Dermis lymphatic vessel endothelial cell (primary cell): ENCODE data around the gene RBM46. TPM values are rescaled to one million over a fixed set of nuclear protein-coding genes. Genes with fewer than 3 reads are reported as not detected.

Experiments
- total RNA-seq: library from RNA; depleted of rRNA; stranded (reverse); fragments of >200 nt; gene quantifications from 2 replicates; pipeline ENCODE4 v1.2.1, GENCODE V29; 2014

The RBM46 gene
- total RNA-seq = 0.11 TPM in 1 of 2 replicates, not detected in the other

GRCh38 chr4:154781126-154781982 is at the start of gene RBM46:
Gene RBM46 (plus strand): TSS chr4:154781272. CDS start chr4:154796753, 15,481 bp downstream.

GRCh38 chr4:154743683-154744340 is 37.3 kb upstream of the RBM46 start, which contains the start of gene LRAT:
Gene LRAT (plus strand): TSS chr4:154744000. CDS start chr4:154744327, 327 bp downstream.

Other genes with a start within 250 kb of the RBM46 start
- 48.0 and 68.1 TPM in 2 replicates for gene PLRG1, start 230.9 kb upstream of the RBM46 start, total RNA-seq
- gene FGB, start 218.3 kb upstream of the RBM46 start, total RNA-seq = not detected in 2 replicates
- not detected in 2 replicates for gene FGA, start 190.5 kb upstream of the RBM46 start, total RNA-seq
- not detected in 2 replicates for gene FGG, start 168.6 kb upstream of the RBM46 start, total RNA-seq
- gene LRAT, start 37.3 kb upstream of the RBM46 start, total RNA-seq = under 0.01 TPM in 1 of 2 replicates, not detected in the other